GM23338 (cell line): ENCODE data around the gene HOXD9. TPM values are rescaled to one million over a fixed set of nuclear protein-coding genes. Genes with fewer than 3 reads are reported as not detected.

ENCODE experiments used
- ATAC-seq: fragments of 200-7000 bp; cut with Tn5 transposase; 3 replicates; pipeline ENCODE4 v1.9.1; 2020
- DNase-seq: peaks from one replicate; pipeline ENCODE4 v3.0.0-alpha.2; 2015; ENCODE audit warnings: low spot score
- H2AFZ ChIP-seq: fragments of 200-600 bp; sonication (generic); 2 replicates; pipeline ENCODE4 v1.8.0; 2016; ENCODE audit warnings: antibody characterized with exemption, mild to moderate bottlenecking, moderate library complexity
- H3F3A ChIP-seq: fragments of 200-600 bp; sonication (generic); replicated peaks from 2 replicates; pipeline ENCODE4 v1.8.0; 2017; ENCODE audit warnings: antibody characterized with exemption, mixed run types, low read depth
- H3K27ac ChIP-seq: fragments of 200-600 bp; sonication (generic); 2 replicates; pipeline ENCODE4 v1.6.1; 2016; ENCODE audit warnings: low read depth
- H3K27me3 ChIP-seq: fragments of 200-600 bp; sonication (generic); 2 replicates; pipeline ENCODE4 v1.8.0; 2016; ENCODE audit warnings: mild to moderate bottlenecking, mixed run types, moderate library complexity; ENCODE audit not compliant: insufficient read depth
- H3K36me3 ChIP-seq: fragments of 200-600 bp; sonication (generic); 2 replicates; pipeline ENCODE4 v1.8.0; 2016; ENCODE audit warnings: mild to moderate bottlenecking; ENCODE audit not compliant: insufficient read depth
- H3K4me1 ChIP-seq: fragments of 200-600 bp; sonication (generic); 2 replicates; pipeline ENCODE4 v1.8.0; 2016; ENCODE audit warnings: mild to moderate bottlenecking, moderate library complexity; ENCODE audit not compliant: insufficient read depth
- H3K4me2 ChIP-seq: fragments of 200-600 bp; sonication (generic); 2 replicates; pipeline ENCODE4 v1.7.1; 2017; ENCODE audit warnings: mixed run types
- H3K4me3 ChIP-seq: fragments of 200-600 bp; sonication (generic); 2 replicates; pipeline ENCODE4 v1.6.1; 2016; ENCODE audit warnings: mixed run types
- H3K79me2 ChIP-seq: fragments of 200-600 bp; sonication (generic); replicated peaks from 2 replicates; pipeline ENCODE4 v1.8.0; 2017; ENCODE audit warnings: mild to moderate bottlenecking; ENCODE audit not compliant: insufficient read depth
- H3K9me2 ChIP-seq: fragments of 200-600 bp; sonication (generic); 2 replicates; pipeline ENCODE4 v1.8.0; 2017; ENCODE audit not compliant: insufficient read depth
- H4K20me1 ChIP-seq: fragments of 200-600 bp; sonication (generic); replicated peaks from 2 replicates; pipeline ENCODE4 v1.8.0; 2017; ENCODE audit warnings: mild to moderate bottlenecking; ENCODE audit not compliant: insufficient read depth
- H3K27ac Mint-ChIP-seq: 2 replicates; pipeline ENCODE4 v1.8.0; 2020; ENCODE audit warnings: inconsistent platforms, mild to moderate bottlenecking, moderate library complexity, mixed read lengths
- H3K27me3 Mint-ChIP-seq: 3 replicates; pipeline ENCODE4 v1.8.0; 2022; ENCODE audit warnings: low read depth, mild to moderate bottlenecking, moderate library complexity, mixed read lengths, inconsistent platforms; ENCODE audit not compliant: insufficient read depth, poor library complexity
- H3K36me3 Mint-ChIP-seq: 3 replicates; pipeline ENCODE4 v1.8.0; 2021; ENCODE audit warnings: low read depth, mild to moderate bottlenecking, inconsistent platforms, moderate library complexity, mixed read lengths
- H3K4me1 Mint-ChIP-seq: 3 replicates; pipeline ENCODE4 v1.8.0; 2020; ENCODE audit warnings: mild to moderate bottlenecking, inconsistent platforms, mixed read lengths
- H3K4me3 Mint-ChIP-seq: 3 replicates; pipeline ENCODE4 v1.8.0; 2021; ENCODE audit warnings: moderate library complexity, mild to moderate bottlenecking, inconsistent platforms, mixed read lengths
- H3K9me3 Mint-ChIP-seq: 3 replicates; pipeline ENCODE4 v1.8.0; 2020; ENCODE audit warnings: moderate library complexity, mild to moderate bottlenecking, inconsistent platforms, mixed read lengths
- CREB1 ChIP-seq: fragments of 250-450 bp; sonication (Bioruptor Pico); IDR thresholded peaks from 2 replicates; pipeline ENCODE4 v1.5.0; 2020; ENCODE audit warnings: low read depth, mild to moderate bottlenecking, moderate library complexity
- CTCF ChIP-seq, 2 experiments: fragments of 200-600 bp in 1 of 2; sonication (generic) in 1 of 2; conservative IDR thresholded peaks; 2 replicates each; pipeline versions ENCODE4 v1.5.1 to v1.6.1; 2016 to 2017; ENCODE audit warnings: antibody characterized with exemption in 2 of 2, low read depth in 2 of 2, mild to moderate bottlenecking in 2 of 2, moderate library complexity in 1 of 2
- ETS1 ChIP-seq: IDR thresholded peaks from 2 replicates; pipeline ENCODE4 v1.6.1; 2016; ENCODE audit warnings: antibody characterized with exemption
- EZH2 ChIP-seq: fragments of 200-600 bp; sonication (generic); IDR thresholded peaks from one replicate; pipeline ENCODE4 v1.8.0; 2017; ENCODE audit warnings: antibody characterized with exemption, mild to moderate bottlenecking, low read depth; ENCODE audit not compliant: unreplicated experiment
- EZH2phosphoT487 ChIP-seq: fragments of 200-600 bp; sonication (generic); IDR thresholded peaks from one replicate; pipeline ENCODE4 v1.8.1; 2018; ENCODE audit warnings: antibody characterized with exemption; ENCODE audit not compliant: unreplicated experiment
- JUNB ChIP-seq: IDR thresholded peaks from one replicate; pipeline ENCODE4 v1.6.1; 2016; ENCODE audit warnings: antibody characterized with exemption; ENCODE audit not compliant: unreplicated experiment
- NANOG ChIP-seq: IDR thresholded peaks from 2 replicates; pipeline ENCODE4 v1.6.1; 2016; ENCODE audit warnings: antibody characterized with exemption, borderline replicate concordance
- POLR2AphosphoS5 ChIP-seq: IDR thresholded peaks from 2 replicates; pipeline ENCODE4 v1.6.1; 2016; ENCODE audit warnings: antibody characterized with exemption, low read depth
- REST ChIP-seq: IDR thresholded peaks from one replicate; pipeline ENCODE4 v1.6.1; 2018; ENCODE audit warnings: antibody characterized with exemption; ENCODE audit not compliant: unreplicated experiment
- STAT1 ChIP-seq: IDR thresholded peaks from one replicate; pipeline ENCODE4 v1.6.1; 2016; ENCODE audit warnings: antibody characterized with exemption; ENCODE audit not compliant: unreplicated experiment
- ZNF114 ChIP-seq: fragments of 250-450 bp; sonication (Bioruptor Pico); IDR thresholded peaks from 2 replicates; pipeline ENCODE4 v1.5.0; 2020; ENCODE audit warnings: mild to moderate bottlenecking, moderate library complexity
- ZNF331 ChIP-seq: fragments of 250-450 bp; sonication (Bioruptor Pico); IDR thresholded peaks from 2 replicates; pipeline ENCODE4 v1.5.0; 2020; ENCODE audit warnings: low read depth, mild to moderate bottlenecking, moderate library complexity
- ZNF462 ChIP-seq: fragments of 250-450 bp; sonication (Bioruptor Pico); IDR thresholded peaks from 2 replicates; pipeline ENCODE4 v1.5.0; 2020; ENCODE audit warnings: mild to moderate bottlenecking, moderate library complexity
- polyA plus RNA-seq: library from polyadenylated mRNA; unstranded; fragments of >200 nt; fragmentation: Nextera tagmentation; extraction: Ambion mirVana; gene quantifications from 2 replicates; pipeline ENCODE4 v1.2.1, GENCODE V29; 2016
- total RNA-seq: library from RNA; depleted of rRNA; stranded (reverse); fragments of >200 nt; shearing (Covaris generic); gene quantifications from 2 replicates; pipeline ENCODE4 v1.2.3, GENCODE V29; 2014

Gene HOXD9
- total and polyA plus RNA-seq, 2 experiments from 2014 or later, result not detected

GRCh38 chr2:176134035-176134434 lies 11.5 kb downstream of the HOXD9 start:
- peaks cover 43% of the 10 kb centered on the region for H3K4me1 ChIP-seq
- H3K36me3 Mint-ChIP-seq, result no peaks in the 10 kb centered on the region; the same call in 2 of the 3 replicates
- no peak overlapping the region for H3K27ac Mint-ChIP-seq
- no peaks in the 10 kb centered on the region for H3K9me2 ChIP-seq
- H3K27me3 ChIP-seq, result peaks cover 100% of the 10 kb centered on the region
- H3K4me1 Mint-ChIP-seq, result peaks cover 25% of the 10 kb centered on the region
- H3K79me2 ChIP-seq, result no peaks in the 10 kb centered on the region
- no peak for TF ChIP-seq CTCF (conservative IDR thresholded peaks at IDR 0.05; ENCODE audit: low read depth in 2 of 2)
- no peak for TF ChIP-seq EZH2
- TF ChIP-seq POLR2AphosphoS5, result no peak
- TF ChIP-seq REST, result no peak
- no peak for TF ChIP-seq JUNB
- no peak for TF ChIP-seq NANOG
- TF ChIP-seq CREB1 (CRISPR knock-in tag), result no peak
- TF ChIP-seq EZH2phosphoT487, result no peak
- no peak for TF ChIP-seq ETS1
- TF ChIP-seq ZNF331 (CRISPR knock-in tag), result no peak
- TF ChIP-seq ZNF462 (CRISPR knock-in tag), result no peak
- no peak for TF ChIP-seq STAT1
- TF ChIP-seq ZNF114 (CRISPR knock-in tag), result no peak
- no peak overlapping the region for H3K4me3 Mint-ChIP-seq
- H3K4me3 ChIP-seq, result no peak overlapping the region
- no peaks in the 10 kb centered on the region for H3K36me3 ChIP-seq
- peaks cover 5% of the 10 kb centered on the region; the same call in 2 of the 3 replicates for H3K9me3 Mint-ChIP-seq
- DNase-seq (no peak), ATAC-seq (no peak)
- peaks cover 61% of the 10 kb centered on the region for H3F3A ChIP-seq
- peaks cover 95% of the 10 kb centered on the region for H3K27me3 Mint-ChIP-seq
- no peak overlapping the region for H2AFZ ChIP-seq
- H3K27ac ChIP-seq, result no peak overlapping the region
- H4K20me1 ChIP-seq, result peaks cover 69% of the 10 kb centered on the region
- no peak overlapping the region for H3K4me2 ChIP-seq
